ENCODE data around the gene FTH1.

The FTH1 gene

GRCh38 chr11:61962213-61963015 is 5.0 kb downstream of the FTH1 start:
- H3K4me3 ChIP-seq (ENCODE audit: low read depth, low read length), result no peak overlapping the region
- DNase-seq (ENCODE audit: low read depth), result peak; percentile 68
- TF ChIP-seq, protein P1, sequence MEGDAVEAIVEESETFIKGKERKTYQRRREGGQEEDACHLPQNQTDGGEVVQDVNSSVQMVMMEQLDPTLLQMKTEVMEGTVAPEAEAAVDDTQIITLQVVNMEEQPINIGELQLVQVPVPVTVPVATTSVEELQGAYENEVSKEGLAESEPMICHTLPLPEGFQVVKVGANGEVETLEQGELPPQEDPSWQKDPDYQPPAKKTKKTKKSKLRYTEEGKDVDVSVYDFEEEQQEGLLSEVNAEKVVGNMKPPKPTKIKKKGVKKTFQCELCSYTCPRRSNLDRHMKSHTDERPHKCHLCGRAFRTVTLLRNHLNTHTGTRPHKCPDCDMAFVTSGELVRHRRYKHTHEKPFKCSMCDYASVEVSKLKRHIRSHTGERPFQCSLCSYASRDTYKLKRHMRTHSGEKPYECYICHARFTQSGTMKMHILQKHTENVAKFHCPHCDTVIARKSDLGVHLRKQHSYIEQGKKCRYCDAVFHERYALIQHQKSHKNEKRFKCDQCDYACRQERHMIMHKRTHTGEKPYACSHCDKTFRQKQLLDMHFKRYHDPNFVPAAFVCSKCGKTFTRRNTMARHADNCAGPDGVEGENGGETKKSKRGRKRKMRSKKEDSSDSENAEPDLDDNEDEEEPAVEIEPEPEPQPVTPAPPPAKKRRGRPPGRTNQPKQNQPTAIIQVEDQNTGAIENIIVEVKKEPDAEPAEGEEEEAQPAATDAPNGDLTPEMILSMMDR (conservative IDR thresholded peaks at IDR 0.05; ENCODE audit: low read depth, low read length), result no peak

DNA sequence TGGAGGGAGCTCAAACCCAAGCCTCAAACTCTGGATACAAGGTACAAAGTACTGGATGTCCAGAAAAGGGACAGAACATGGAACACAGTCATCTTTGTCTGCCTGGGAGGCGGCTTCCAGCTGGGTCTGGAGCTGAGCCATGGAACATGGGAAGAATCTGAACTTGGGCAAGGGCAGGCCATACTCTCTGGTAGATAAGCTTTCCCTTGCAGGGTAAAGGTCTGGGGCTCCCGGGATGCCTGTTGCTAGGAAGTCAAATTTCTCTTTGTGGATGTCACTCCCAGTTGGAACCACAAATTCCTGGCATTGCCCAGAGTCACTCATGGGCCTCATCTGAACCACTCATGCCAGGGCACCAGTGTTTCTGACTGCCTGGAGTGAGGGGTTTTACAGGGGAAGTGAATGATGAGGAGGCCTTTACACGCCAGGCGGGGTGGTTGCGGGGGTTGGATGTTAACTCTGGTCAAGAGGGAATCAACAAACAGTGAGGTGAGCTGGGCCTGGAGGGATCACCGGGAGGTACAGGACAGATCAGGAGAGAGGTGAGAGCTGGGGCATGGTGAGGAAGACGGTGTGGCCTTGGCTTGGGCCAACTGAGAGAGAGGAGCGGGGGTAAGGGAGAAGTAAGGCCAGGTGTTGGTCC is 5.7 kb downstream of the FTH1 start:
- H3K4me3 ChIP-seq (ENCODE audit: low read depth, low read length), result no peak overlapping the region
- TF ChIP-seq, protein P1 (conservative IDR thresholded peaks at IDR 0.05; ENCODE audit: low read depth, low read length), result no peak
- DNase-seq (ENCODE audit: low read depth), result peak; percentile 81

GRCh38 chr11:61960532-61960931 is 6.9 kb downstream of the FTH1 start:
- no peak overlapping the region for H3K4me3 ChIP-seq (ENCODE audit: low read depth, low read length)
- TF ChIP-seq, protein P1 (conservative IDR thresholded peaks at IDR 0.05; ENCODE audit: low read depth, low read length), result no peak
- DNase-seq (ENCODE audit: low read depth), result no peak

DNA sequence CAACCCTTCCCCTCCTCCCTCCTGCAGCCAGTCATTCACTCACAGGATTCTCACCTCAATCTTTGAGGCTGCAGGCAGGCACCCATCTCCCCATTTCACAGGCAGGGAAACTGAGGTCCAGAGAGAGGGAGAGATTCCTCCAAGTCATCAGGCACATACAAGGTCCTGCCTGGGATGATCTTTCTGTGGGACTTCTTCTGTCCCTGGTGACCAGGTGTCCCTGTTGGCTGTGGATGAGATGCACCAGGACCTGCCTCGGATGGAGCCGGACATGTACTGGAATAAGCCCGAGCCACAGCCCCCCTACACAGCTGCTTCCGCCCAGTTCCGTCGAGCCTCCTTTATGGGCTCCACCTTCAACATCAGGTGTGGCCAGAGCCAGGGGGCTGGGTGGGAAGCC is 7.8 kb downstream of the FTH1 start:
- no peak for DNase-seq (ENCODE audit: low read depth)
- TF ChIP-seq, protein P1 (conservative IDR thresholded peaks at IDR 0.05; ENCODE audit: low read depth, low read length), result no peak
- H3K4me3 ChIP-seq (ENCODE audit: low read depth, low read length), result no peak overlapping the region

- DNase-seq (ENCODE audit: low read depth), result no peak
- no peak overlapping the region for H3K4me3 ChIP-seq (ENCODE audit: low read depth, low read length)
- TF ChIP-seq, protein P1 (conservative IDR thresholded peaks at IDR 0.05; ENCODE audit: low read depth, low read length), result no peak
These were observed 8.3 kb downstream of the FTH1 start for GRCh38 chr11:61959114-61959513.

- DNase-seq (ENCODE audit: low read depth), result no peak
- TF ChIP-seq, protein P1 (conservative IDR thresholded peaks at IDR 0.05; ENCODE audit: low read depth, low read length), result no peak
- H3K4me3 ChIP-seq (ENCODE audit: low read depth, low read length), result no peak overlapping the region
These were observed 8.8 kb downstream of the FTH1 start for GRCh38 chr11:61958590-61958989.
